Measurements from ENCODE around the gene HMG20B.
A peak's percentile ranks its signal among the peaks of the same experiment; 100 is the strongest.

Gene HMG20B

DNA sequence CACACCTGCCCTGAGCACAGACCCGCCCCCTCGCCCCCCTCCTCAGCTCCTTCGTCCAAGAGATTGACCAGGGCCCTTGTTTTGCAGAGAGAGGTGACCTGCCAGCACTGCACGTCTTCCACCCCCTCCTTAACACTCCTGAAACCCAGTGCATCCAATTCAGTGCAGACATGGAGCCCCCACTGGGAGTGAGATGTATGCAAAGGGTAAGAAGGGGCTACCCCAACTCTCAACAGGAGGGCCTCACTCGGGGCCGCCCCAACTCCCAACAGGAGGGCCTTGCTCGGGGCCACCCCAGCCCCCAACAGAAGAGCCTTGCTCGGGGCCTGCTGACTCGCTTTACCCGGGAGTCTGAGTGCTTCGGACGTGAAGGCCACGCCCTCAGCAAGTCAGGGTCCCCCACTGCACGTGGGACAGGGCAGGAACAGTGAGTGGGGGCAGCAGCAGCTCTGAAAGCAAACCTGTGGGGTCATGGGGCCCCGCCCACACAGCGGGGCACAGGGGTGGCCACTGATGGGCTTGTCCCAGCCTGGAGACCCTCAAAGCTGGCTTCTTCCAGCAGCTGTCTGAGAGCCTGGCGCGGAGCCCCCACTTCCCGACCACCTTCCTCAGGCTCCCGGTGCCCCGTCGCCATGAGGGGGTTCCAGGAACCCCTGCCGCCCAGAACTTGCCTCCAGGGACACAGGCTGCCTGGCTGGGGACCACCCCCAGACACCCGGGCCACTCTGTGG is 48.2 kb downstream of the HMG20B start:
- H3K27ac Mint-ChIP-seq, result no peak overlapping the region
- H3K4me1 Mint-ChIP-seq (ENCODE audit: low read depth), result peaks cover 12% of the 10 kb centered on the region
- H3K36me3 Mint-ChIP-seq (ENCODE audit: low read depth), result peaks cover 4% of the 10 kb centered on the region
- no peak overlapping the region for H3K4me3 Mint-ChIP-seq
- H3K27me3 Mint-ChIP-seq (ENCODE audit: low read depth), result no peaks in the 10 kb centered on the region
- H3K9me3 Mint-ChIP-seq, result no peaks in the 10 kb centered on the region

DNA sequence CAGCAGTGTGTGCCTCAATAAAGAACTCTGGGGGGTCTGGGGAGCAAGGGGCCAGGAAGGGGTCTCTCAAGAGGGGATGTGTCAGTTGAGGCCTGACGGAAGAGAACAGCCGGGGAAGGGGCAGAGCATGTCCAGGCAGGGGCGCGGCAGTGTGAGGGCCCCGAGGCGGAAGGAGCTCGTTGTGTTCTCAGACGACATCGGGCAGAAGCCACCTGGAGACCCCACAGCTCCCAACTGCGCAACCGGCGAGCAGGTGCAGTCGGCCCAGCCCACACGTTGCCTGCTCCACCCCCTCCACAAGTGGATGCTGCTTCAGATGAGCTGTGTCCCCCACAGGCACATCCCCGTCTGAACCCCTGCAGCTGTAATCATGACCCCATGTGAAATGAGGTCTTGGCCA is 48.9 kb downstream of the HMG20B start:
- H3K27me3 Mint-ChIP-seq (ENCODE audit: low read depth), result no peaks in the 10 kb centered on the region
- no peak overlapping the region for H3K4me3 Mint-ChIP-seq
- H3K36me3 Mint-ChIP-seq (ENCODE audit: low read depth), result peaks cover 4% of the 10 kb centered on the region
- H3K27ac Mint-ChIP-seq, result no peak overlapping the region
- peaks cover 14% of the 10 kb centered on the region for H3K4me1 Mint-ChIP-seq (ENCODE audit: low read depth)
- no peaks in the 10 kb centered on the region for H3K9me3 Mint-ChIP-seq

- Mint-ChIP-seq H3K9me3 (no peaks in the 10 kb centered on the region), H3K4me1 (ENCODE audit: low read depth) (peaks cover 17% of the 10 kb centered on the region), H3K27me3 (ENCODE audit: low read depth) (no peaks in the 10 kb centered on the region), H3K36me3 (ENCODE audit: low read depth) (peaks cover 6% of the 10 kb centered on the region), H3K4me3 (no peak overlapping the region), H3K27ac (no peak overlapping the region)
Observed at GRCh38 chr19:3622224-3622623, 49.5 kb downstream of the HMG20B start.

- no peak overlapping the region for H3K27ac Mint-ChIP-seq
Observed at GRCh38 chr19:3623716-3624115, 51.0 kb downstream of the HMG20B start.

DNA sequence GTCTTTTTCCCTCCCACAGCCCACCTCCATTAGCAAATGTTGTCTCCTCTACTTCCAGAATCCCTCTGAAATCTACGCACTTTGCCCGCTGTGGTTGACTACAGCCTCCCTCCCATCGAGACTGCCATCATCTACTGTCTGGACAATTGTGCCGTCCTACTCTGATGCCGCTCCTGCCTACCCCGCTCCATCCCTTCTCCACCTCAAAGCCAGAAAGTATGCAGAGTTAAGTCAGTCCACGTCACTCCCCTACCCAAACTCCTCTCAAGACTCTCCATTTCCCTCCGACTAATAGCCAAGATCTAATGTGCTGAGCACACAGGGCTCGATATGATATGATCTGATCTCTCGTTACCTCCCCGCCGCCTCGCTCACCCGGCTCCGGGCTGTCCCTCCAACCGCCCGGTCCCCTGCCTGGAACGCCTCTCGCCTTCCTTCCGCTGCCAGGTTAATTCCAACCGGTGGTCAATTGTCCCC is 53.3 kb downstream of the HMG20B start:
- peaks cover 6% of the 10 kb centered on the region for H3K36me3 Mint-ChIP-seq (ENCODE audit: low read depth)
- peak overlapping the region; percentile 88 for H3K4me3 Mint-ChIP-seq
- H3K4me1 Mint-ChIP-seq (ENCODE audit: low read depth), result peaks cover 17% of the 10 kb centered on the region
- H3K27ac Mint-ChIP-seq, result peak overlapping the region; percentile 77
- no peaks in the 10 kb centered on the region for H3K9me3 Mint-ChIP-seq
- no peaks in the 10 kb centered on the region for H3K27me3 Mint-ChIP-seq (ENCODE audit: low read depth)

More at GRCh38 chr19:3623716-3624115, 51.0 kb downstream of the HMG20B start:
- H3K9me3 Mint-ChIP-seq, result no peaks in the 10 kb centered on the region
- H3K4me1 Mint-ChIP-seq (ENCODE audit: low read depth), result peaks cover 17% of the 10 kb centered on the region
- H3K4me3 Mint-ChIP-seq, result no peak overlapping the region
- H3K36me3 Mint-ChIP-seq (ENCODE audit: low read depth), result peaks cover 6% of the 10 kb centered on the region
- H3K27me3 Mint-ChIP-seq (ENCODE audit: low read depth), result no peaks in the 10 kb centered on the region

DNA sequence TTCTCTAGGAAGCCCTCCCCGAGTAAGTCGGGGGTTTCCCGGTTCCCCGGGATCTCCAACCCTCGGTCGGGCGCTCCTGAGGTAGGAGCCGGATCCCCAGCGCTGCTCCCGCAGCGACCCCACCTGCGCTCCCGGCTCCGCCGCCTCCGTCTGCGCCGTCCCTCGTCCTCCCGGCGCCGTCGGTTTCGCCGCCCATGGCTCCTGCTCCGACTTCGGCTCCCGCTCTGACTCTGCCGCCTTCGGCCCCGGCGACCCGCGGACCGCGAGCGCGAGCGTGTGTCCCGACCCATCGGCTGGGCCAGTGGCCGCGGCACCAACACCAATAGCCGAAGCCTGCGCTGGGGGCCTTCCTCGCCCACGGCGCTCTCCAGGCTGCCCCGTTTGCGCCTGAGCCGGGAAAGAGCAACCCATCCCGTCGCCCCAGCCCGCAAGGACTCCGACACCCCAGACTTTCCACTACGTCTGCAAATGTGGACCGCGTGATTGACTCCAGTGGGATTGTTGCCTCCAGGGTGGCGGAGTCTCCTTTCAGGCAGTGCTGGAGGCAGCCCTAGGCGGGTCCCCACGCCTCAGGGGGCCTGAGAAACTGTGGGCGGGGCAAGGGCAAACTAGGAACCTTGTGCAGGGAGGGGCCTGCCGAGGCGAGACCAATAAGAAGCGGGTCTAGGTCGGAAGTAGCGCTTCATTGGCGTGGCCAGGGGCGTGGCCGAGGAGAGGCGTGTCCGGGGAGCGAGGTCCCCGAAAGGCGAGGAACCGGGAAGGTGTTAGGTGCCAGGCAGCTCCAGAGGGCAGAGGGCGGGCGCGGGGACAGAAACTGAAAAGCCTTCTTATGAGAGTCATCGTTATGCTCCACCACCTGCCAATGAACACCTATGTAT is 54.0 kb downstream of the HMG20B start, which contains the start of gene CACTIN:
CACTIN (minus strand) TSS at position 318 of the 878 bp plus-strand sequence; CDS start at position 290, 28 bp downstream.
- Mint-ChIP-seq H3K4me3 (peak within 1 kb of the TSS; percentile 88), H3K36me3 (ENCODE audit: low read depth) (peaks cover 6% of the 10 kb centered on the region), H3K9me3 (no peaks in the 10 kb centered on the region), H3K4me1 (ENCODE audit: low read depth) (peaks cover 17% of the 10 kb centered on the region), H3K27me3 (ENCODE audit: low read depth) (no peaks in the 10 kb centered on the region), H3K27ac (peak within 1 kb of the TSS; percentile 98)

DNA sequence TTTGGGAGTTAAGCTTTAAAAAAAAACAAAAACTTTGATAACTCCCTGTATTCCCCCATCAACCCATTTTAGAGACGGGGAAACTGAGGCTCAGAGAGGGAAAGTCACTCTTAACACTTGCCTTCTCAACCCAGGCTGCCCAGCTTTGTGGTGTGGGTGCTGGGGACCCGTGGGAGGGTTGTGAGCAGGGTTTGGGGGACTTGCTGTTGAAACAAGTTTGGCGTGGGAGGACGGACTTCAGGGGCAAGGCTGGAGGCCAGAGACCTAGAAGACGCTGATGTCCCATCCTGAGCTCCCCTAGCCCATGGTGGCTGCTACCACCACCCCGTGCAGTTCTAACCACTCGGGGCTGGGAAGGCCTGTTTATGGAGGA is 54.6 kb downstream of the HMG20B start:
- Mint-ChIP-seq H3K9me3 (no peaks in the 10 kb centered on the region), H3K4me1 (ENCODE audit: low read depth) (peaks cover 17% of the 10 kb centered on the region), H3K27ac (no peak overlapping the region), H3K27me3 (ENCODE audit: low read depth) (no peaks in the 10 kb centered on the region), H3K36me3 (ENCODE audit: low read depth) (peaks cover 6% of the 10 kb centered on the region), H3K4me3 (peak overlapping the region; percentile 88)
